GM12872 (cell line): ENCODE measurements around the gene PEX12.

Experiments used
- CTCF ChIP-seq: IDR thresholded peaks from 3 replicates; pipeline ENCODE4 v1.5.1; 2011; ENCODE audit warnings: low read depth, mild to moderate bottlenecking, low read length, moderate library complexity; ENCODE audit not compliant: insufficient read depth

Gene PEX12

GRCh38 chr17:35554668-35555067 lies 23.7 kb downstream of the PEX12 start:
- no peak for TF ChIP-seq CTCF

GRCh38 chr17:35553310-35553709 lies 25.1 kb downstream of the PEX12 start:
- no peak for TF ChIP-seq CTCF

GRCh38 chr17:35548978-35549377 lies 29.4 kb downstream of the PEX12 start:
- TF ChIP-seq CTCF: no peak

GRCh38 chr17:35548208-35548810 lies 30.1 kb downstream of the PEX12 start:
- TF ChIP-seq CTCF: no peak

GRCh38 chr17:35546487-35546886 lies 31.9 kb downstream of the PEX12 start:
- no peak for TF ChIP-seq CTCF

GRCh38 chr17:35545150-35545549 lies 33.2 kb downstream of the PEX12 start:
- no peak for TF ChIP-seq CTCF

- no peak for TF ChIP-seq CTCF
Observed at GRCh38 chr17:35543856-35544255, 34.5 kb downstream of the PEX12 start.
